HG02588 (cell line): ENCODE measurements around the gene LIPE.

Experiments
- ATAC-seq: cut with Tn5 transposase; IDR thresholded peaks from one replicate; pipeline ENCODE4 v1.9.1; 2021; ENCODE audit warnings: mild to moderate bottlenecking, moderate library complexity; ENCODE audit not compliant: unreplicated experiment

Gene LIPE

DNA sequence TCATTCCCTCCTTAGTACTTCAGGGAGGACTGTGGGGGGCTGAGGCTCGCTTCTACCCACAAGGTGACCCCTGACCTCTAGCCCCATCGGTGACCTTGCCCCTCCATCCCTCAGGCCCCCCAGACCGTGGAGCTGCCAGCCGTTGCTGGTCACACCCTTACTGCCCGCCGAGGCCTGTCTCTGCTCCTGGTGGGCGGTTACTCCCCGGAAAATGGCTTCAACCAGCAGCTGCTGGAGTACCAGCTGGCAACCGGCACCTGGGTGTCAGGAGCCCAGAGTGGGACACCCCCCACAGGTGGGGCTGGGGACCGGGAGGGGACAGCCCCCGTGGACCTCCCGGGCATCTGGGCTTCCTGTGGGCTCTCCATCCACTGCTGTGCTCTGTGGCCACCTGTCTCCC lies 69.9 kb downstream of the LIPE start:
- ATAC-seq = no peak

DNA sequence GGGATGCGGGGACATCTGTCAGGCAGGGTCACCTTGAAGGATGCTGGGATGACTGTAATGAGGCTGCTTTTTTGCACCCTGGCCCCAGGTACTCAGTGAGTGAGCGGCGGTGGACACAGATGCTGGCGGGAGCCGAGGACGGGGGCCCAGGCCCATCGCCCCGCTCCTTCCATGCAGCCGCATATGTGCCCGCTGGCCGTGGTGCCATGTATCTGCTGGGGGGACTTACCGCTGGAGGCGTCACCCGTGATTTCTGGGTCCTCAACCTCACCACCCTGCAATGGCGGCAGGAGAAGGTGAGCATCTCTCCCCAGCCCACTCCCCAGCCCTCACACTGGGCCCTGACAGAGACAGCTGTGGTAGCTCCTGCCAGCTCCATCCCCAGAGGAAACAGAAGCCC lies 70.5 kb downstream of the LIPE start:
- no peak for ATAC-seq

GRCh38 chr19:42355896-42356295 lies 71.3 kb downstream of the LIPE start:
- no peak for ATAC-seq

- ATAC-seq = no peak
Observed at GRCh38 chr19:42353341-42354015, 73.7 kb downstream of the LIPE start.

DNA sequence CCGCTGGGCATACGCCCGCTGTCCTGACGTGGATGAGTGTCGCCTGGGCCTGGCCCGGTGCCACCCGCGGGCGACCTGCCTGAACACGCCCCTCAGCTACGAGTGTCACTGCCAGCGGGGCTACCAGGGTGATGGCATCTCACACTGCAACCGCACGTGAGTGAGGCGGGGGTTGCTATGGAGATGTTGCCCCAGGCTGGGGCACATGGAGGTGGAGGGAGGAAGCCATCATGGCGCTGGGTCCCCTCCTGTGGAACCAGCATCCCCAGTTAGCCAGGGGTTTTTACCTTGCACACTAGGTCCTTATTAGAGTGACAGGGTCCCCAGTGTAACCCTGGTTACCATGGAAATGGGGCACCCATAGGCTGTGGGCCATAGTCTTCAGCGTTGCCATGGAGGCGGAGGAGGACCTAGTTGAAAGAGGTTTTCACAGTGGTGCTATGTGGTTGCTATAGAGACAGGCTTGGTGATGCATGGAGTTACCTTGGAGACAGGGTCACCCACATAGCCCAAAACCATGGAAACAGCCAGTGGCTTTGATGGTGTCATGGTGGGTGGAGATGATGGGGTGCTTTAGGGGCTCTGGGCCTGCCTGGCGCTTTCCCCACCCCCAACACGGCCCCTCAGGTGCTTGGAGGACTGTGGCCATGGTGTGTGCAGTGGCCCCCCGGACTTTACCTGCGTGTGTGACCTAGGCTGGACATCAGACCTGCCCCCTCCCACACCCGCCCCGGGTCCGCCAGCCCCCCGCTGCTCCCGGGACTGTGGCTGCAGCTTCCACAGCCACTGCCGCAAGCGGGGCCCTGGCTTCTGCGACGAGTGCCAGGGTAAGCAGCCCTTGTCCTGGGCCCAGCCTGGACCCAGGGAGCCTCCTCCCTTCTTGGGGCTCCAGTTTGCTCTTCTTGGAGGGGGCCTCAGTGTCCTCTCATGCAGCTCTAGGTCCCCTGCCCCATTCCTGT lies 74.6 kb downstream of the LIPE start:
- ATAC-seq = no peak
